Amygdala (tissue), 56 donors: ENCODE measurements around the gene KRT84.
"Not testable (repeated sequence)": the region's sequence is repeated elsewhere in the genome, so short reads cannot be mapped to it uniquely, and the experiment has no call there.

ENCODE experiments used
- DNase-seq, 56 donors: peaks; one replicate each; lab custom pipeline; 2025; lab: John Stamatoyannopoulos, UW

Gene KRT84

GRCh38 chr12:52413202-52413601 is 27.8 kb upstream of the KRT84 start:
- no peak for DNase-seq

- no peak for DNase-seq
Measured at GRCh38 chr12:52411815-52412214, 26.4 kb upstream of the KRT84 start.

GRCh38 chr12:52410589-52411248 is 25.3 kb upstream of the KRT84 start:
- DNase-seq, result not testable (repeated sequence)

- no peak for DNase-seq
Measured at GRCh38 chr12:52407918-52408317, 22.5 kb upstream of the KRT84 start.

GRCh38 chr12:52405922-52406385 is 20.5 kb upstream of the KRT84 start, which contains the start of gene KRT82:
KRT82 (minus strand) TSS chr12:52406335; CDS start chr12:52406277, 58 bp downstream.
- DNase-seq, result no peak

GRCh38 chr12:52404951-52405350 is 19.5 kb upstream of the KRT84 start:
- no peak for DNase-seq

- DNase-seq, result no peak
Measured at GRCh38 chr12:52403561-52403960, 18.1 kb upstream of the KRT84 start.

GRCh38 chr12:52402873-52403540 is 17.6 kb upstream of the KRT84 start:
- DNase-seq, result no peak

GRCh38 chr12:52402377-52402776 is 16.9 kb upstream of the KRT84 start:
- DNase-seq, result no peak

- DNase-seq, result no peak
Measured at GRCh38 chr12:52401926-52402325, 16.5 kb upstream of the KRT84 start.

- no peak for DNase-seq
Measured at GRCh38 chr12:52401526-52401925, 16.1 kb upstream of the KRT84 start.

GRCh38 chr12:52400906-52401305 is 15.5 kb upstream of the KRT84 start:
- DNase-seq, result no peak

- DNase-seq, result no peak
Measured at GRCh38 chr12:52399756-52400155, 14.3 kb upstream of the KRT84 start.

GRCh38 chr12:52398176-52398575 is 12.7 kb upstream of the KRT84 start:
- no peak for DNase-seq

GRCh38 chr12:52396656-52397055 is 11.2 kb upstream of the KRT84 start:
- no peak for DNase-seq

GRCh38 chr12:52395761-52396434 is 10.4 kb upstream of the KRT84 start:
- no peak for DNase-seq

- DNase-seq, result no peak
Measured at GRCh38 chr12:52394836-52395405, 9.5 kb upstream of the KRT84 start.

- no peak for DNase-seq
Measured at GRCh38 chr12:52392465-52393007, 7.1 kb upstream of the KRT84 start.

- peak in 45 of 56 donors; percentile 4 to 80 (median 52) for DNase-seq
Measured at GRCh38 chr12:52391618-52392002, 6.2 kb upstream of the KRT84 start.

- DNase-seq, result peak in 5 of 56 donors; percentile 4 to 11 (median 7)
Measured at GRCh38 chr12:52390739-52391617, 5.5 kb upstream of the KRT84 start.
